Neural cell (in vitro differentiated cells): ENCODE data around the gene TXN2.
A peak's percentile ranks its signal among the peaks of the same experiment; 100 is the strongest.

Experiments
- EP300 ChIP-seq: fragments of 450-650 bp; conservative IDR thresholded peaks from 2 replicates; pipeline ENCODE4 v1.6.1; 2014; ENCODE audit warnings: antibody characterized with exemption, mild to moderate bottlenecking, moderate library complexity; ENCODE audit not compliant: poor library complexity, severe bottlenecking
- EZH2 ChIP-seq: fragments of 200-600, 300-800 bp; shearing (Covaris generic), sonication (generic); IDR thresholded peaks from 2 replicates; pipeline ENCODE4 v1.6.1; 2014; ENCODE audit warnings: antibody characterized with exemption, low read length, borderline replicate concordance, mild to moderate bottlenecking; ENCODE audit not compliant: insufficient read depth, poor library complexity, severe bottlenecking
- POLR2AphosphoS5 ChIP-seq: IDR thresholded peaks from 2 replicates; pipeline ENCODE4 v1.6.1; 2012
- RAD21 ChIP-seq: fragments of 450-650 bp; conservative IDR thresholded peaks from 2 replicates; pipeline ENCODE4 v1.6.1; 2014; ENCODE audit warnings: antibody characterized with exemption, mild to moderate bottlenecking, moderate library complexity
- SMC3 ChIP-seq: fragments of 450-650 bp; conservative IDR thresholded peaks from 2 replicates; pipeline ENCODE4 v1.6.1; 2014; ENCODE audit warnings: antibody characterized with exemption, mild to moderate bottlenecking, moderate library complexity; ENCODE audit not compliant: poor library complexity
- TAF1 ChIP-seq: IDR thresholded peaks from 2 replicates; pipeline ENCODE4 v1.6.1; 2012; ENCODE audit warnings: low read depth
- TF ChIP-seq, protein P1 (sequence below): fragments of 450-650 bp; IDR thresholded peaks from 2 replicates; pipeline ENCODE4 v1.5.1; 2014; ENCODE audit warnings: antibody characterized with exemption, mild to moderate bottlenecking, moderate library complexity; ENCODE audit not compliant: poor library complexity, severe bottlenecking
- TF ChIP-seq, protein P2 (sequence below): IDR thresholded peaks from 2 replicates; pipeline ENCODE4 v1.6.1; 2012; ENCODE audit warnings: borderline replicate concordance

DNA sequence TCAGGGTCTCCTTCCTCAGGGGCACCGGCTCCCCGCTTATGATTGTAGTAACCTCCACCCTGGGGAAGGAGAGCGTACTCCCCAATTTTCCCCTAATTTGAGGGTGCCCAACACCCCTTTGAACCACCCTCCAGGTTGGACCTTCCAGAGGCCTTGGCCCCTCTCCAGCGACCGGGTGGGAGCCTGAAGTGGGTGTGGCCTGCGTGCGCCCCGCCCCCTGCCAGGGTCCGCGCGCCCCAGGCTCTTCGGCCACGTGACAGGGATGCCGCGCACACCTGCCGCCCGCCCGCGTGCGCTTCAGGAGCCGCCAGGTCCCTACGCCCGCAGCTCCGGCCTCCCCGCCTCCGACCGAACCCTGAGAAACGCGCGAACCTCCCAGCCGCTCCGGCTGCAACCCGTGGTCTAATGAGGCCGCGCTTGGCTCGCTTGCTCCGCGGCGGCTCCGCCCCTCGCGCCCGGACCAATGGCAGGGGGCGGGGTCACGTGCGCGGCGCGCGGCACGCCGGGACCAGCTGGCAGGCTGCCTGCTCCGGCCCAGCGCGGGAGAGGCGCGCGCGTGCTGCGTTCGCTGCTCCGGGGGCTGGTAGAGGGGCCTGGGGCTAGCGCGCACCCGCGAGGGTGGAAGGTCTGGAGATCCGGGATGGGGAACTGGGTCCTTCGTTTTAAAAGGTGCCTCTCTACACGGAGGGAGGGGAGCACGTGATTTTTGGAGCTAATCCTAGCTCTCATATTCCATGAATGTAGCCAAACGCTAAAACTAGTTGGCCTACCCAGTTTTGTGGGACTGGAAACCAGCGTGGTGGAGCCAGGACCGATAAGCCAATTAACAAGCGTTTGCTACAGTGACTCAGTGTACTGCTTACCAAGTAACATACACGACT lies 25.4 kb upstream of the TXN2 start, which contains the start of gene FOXRED2:
- peak; percentile 73 for TF ChIP-seq POLR2AphosphoS5
- TF ChIP-seq EZH2 = no peak
- TF ChIP-seq, protein P1, sequence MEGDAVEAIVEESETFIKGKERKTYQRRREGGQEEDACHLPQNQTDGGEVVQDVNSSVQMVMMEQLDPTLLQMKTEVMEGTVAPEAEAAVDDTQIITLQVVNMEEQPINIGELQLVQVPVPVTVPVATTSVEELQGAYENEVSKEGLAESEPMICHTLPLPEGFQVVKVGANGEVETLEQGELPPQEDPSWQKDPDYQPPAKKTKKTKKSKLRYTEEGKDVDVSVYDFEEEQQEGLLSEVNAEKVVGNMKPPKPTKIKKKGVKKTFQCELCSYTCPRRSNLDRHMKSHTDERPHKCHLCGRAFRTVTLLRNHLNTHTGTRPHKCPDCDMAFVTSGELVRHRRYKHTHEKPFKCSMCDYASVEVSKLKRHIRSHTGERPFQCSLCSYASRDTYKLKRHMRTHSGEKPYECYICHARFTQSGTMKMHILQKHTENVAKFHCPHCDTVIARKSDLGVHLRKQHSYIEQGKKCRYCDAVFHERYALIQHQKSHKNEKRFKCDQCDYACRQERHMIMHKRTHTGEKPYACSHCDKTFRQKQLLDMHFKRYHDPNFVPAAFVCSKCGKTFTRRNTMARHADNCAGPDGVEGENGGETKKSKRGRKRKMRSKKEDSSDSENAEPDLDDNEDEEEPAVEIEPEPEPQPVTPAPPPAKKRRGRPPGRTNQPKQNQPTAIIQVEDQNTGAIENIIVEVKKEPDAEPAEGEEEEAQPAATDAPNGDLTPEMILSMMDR = peak; percentile 18
- peak; percentile 44 for TF ChIP-seq EP300
- TF ChIP-seq TAF1 = peak; percentile 46
- TF ChIP-seq, protein P2, sequence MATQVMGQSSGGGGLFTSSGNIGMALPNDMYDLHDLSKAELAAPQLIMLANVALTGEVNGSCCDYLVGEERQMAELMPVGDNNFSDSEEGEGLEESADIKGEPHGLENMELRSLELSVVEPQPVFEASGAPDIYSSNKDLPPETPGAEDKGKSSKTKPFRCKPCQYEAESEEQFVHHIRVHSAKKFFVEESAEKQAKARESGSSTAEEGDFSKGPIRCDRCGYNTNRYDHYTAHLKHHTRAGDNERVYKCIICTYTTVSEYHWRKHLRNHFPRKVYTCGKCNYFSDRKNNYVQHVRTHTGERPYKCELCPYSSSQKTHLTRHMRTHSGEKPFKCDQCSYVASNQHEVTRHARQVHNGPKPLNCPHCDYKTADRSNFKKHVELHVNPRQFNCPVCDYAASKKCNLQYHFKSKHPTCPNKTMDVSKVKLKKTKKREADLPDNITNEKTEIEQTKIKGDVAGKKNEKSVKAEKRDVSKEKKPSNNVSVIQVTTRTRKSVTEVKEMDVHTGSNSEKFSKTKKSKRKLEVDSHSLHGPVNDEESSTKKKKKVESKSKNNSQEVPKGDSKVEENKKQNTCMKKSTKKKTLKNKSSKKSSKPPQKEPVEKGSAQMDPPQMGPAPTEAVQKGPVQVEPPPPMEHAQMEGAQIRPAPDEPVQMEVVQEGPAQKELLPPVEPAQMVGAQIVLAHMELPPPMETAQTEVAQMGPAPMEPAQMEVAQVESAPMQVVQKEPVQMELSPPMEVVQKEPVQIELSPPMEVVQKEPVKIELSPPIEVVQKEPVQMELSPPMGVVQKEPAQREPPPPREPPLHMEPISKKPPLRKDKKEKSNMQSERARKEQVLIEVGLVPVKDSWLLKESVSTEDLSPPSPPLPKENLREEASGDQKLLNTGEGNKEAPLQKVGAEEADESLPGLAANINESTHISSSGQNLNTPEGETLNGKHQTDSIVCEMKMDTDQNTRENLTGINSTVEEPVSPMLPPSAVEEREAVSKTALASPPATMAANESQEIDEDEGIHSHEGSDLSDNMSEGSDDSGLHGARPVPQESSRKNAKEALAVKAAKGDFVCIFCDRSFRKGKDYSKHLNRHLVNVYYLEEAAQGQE = no peak
- TF ChIP-seq RAD21 = no peak
- no peak for TF ChIP-seq SMC3
